Tibial nerve (tissue), 4 donors: ENCODE measurements around the gene PRORP. TPM values are rescaled to one million over a fixed set of nuclear protein-coding genes. Genes with fewer than 3 reads are reported as not detected.
"Not testable (repeated sequence)": the region's sequence is repeated elsewhere in the genome, so short reads cannot be mapped to it uniquely, and the experiment has no call there.

Source experiments
- DNase-seq, 2 donors: peaks; one replicate each; pipeline ENCODE4 v3.0.0-alpha.2; 2019; ENCODE audit warnings: low spot score in 2 of 2
- H3K27ac ChIP-seq, 4 donors: fragments of 200-600 bp; sonication (generic) in 3 of 4; one replicate each; pipeline ENCODE4 v1.5.1; 2017 to 2019; ENCODE audit warnings: mild to moderate bottlenecking in 1 of 4
- H3K27me3 ChIP-seq, 2 donors: fragments of 200-600 bp; sonication (generic) in 1 of 2; one replicate each; pipeline versions ENCODE4 v1.5.1 to v1.6.0; 2017 to 2019
- H3K36me3 ChIP-seq, 3 donors: fragments of 200-600 bp; sonication (generic); one replicate each; pipeline ENCODE4 v1.5.1; 2018 to 2019
- H3K4me1 ChIP-seq, 4 donors: fragments of 200-600 bp; sonication (generic) in 3 of 4; one replicate each; pipeline ENCODE4 v1.5.1; 2017 to 2019
- H3K4me3 ChIP-seq, 4 donors: fragments of 200-600 bp; sonication (generic) in 3 of 4; one replicate each; pipeline ENCODE4 v1.5.1; 2017 to 2019; ENCODE audit warnings: mild to moderate bottlenecking in 1 of 4, moderate library complexity in 1 of 4
- H3K9me3 ChIP-seq, 4 donors: fragments of 200-600 bp; sonication (generic) in 3 of 4; one replicate each; pipeline ENCODE4 v1.5.1; 2017 to 2019
- EP300 ChIP-seq, 2 donors: sonication (generic); formaldehyde crosslinking; IDR thresholded peaks; one replicate each; pipeline ENCODE4 v1.6.1; 2017; ENCODE audit warnings: antibody characterized with exemption in 2 of 2, mild to moderate bottlenecking in 1 of 2
- POLR2A ChIP-seq, 2 donors: fragments of 450-650 bp; IDR thresholded peaks; one replicate each; pipeline ENCODE4 v1.6.1; 2017; ENCODE audit warnings: antibody characterized with exemption in 2 of 2, mild to moderate bottlenecking in 2 of 2, moderate library complexity in 2 of 2
- WGBS, 2 donors: methylation state at CpG; one replicate each; pipeline ENCODE4 v1.1.5; 2018; 5-methylcytosine and 5-hydroxymethylcytosine counted together
- total RNA-seq, 4 donors: library from RNA; depleted of rRNA; stranded (reverse); fragments of >200 nt; gene quantifications; one replicate each; pipeline ENCODE4 v1.1.0, GENCODE V29; 2016
- TF ChIP-seq, protein P1 (sequence below), 5 experiments: fragments of 200-600 bp in 3 of 5; fragments of 450-650 bp in 2 of 5; sonication (generic) in 3 of 5; IDR thresholded peaks; one replicate each; pipeline ENCODE4 v1.5.1; 2016 to 2019; ENCODE audit warnings: antibody characterized with exemption in 5 of 5, mild to moderate bottlenecking in 3 of 5, moderate library complexity in 2 of 5

PRORP gene
- total RNA-seq, 4 donors from 2014 or later: 20.5 to 31.2 (median 25.8) TPM

DNA sequence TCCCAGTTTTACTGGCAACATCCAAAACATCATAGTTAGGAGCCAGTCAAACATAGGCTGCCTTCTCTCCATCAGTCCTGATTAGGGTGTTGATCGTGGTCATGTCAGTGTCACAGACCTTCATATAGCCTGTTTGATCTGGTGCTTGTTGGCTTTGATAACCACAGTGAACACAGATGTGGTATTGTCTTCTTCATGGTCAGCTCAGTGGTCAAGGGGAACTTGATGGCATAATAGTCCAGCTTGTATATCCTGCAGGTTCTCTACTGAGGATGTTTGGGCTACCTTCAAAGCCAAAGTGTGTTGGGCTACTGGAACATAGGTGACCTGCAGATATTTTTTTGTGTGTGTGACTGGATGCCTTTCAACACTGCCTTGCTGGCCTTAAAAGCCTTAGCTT, 21.7 kb downstream of the PRORP start:
- H3K36me3 ChIP-seq: peaks cover 0 to 17% (median 0%) of the 10 kb centered on the region in 3 donors
- H3K4me1 ChIP-seq: no peaks in the 10 kb centered on the region
- H3K9me3 ChIP-seq: no peaks in the 10 kb centered on the region
- WGBS, 2 donors: 94 to 100% methylated on average over 1 of the region's 1 CpG
- no peaks in the 10 kb centered on the region for H3K27me3 ChIP-seq
- TF ChIP-seq, protein P1, sequence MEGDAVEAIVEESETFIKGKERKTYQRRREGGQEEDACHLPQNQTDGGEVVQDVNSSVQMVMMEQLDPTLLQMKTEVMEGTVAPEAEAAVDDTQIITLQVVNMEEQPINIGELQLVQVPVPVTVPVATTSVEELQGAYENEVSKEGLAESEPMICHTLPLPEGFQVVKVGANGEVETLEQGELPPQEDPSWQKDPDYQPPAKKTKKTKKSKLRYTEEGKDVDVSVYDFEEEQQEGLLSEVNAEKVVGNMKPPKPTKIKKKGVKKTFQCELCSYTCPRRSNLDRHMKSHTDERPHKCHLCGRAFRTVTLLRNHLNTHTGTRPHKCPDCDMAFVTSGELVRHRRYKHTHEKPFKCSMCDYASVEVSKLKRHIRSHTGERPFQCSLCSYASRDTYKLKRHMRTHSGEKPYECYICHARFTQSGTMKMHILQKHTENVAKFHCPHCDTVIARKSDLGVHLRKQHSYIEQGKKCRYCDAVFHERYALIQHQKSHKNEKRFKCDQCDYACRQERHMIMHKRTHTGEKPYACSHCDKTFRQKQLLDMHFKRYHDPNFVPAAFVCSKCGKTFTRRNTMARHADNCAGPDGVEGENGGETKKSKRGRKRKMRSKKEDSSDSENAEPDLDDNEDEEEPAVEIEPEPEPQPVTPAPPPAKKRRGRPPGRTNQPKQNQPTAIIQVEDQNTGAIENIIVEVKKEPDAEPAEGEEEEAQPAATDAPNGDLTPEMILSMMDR (IDR thresholded peaks at IDR 0.05): no peak
- no peak for TF ChIP-seq POLR2A (IDR thresholded peaks at IDR 0.05)
- TF ChIP-seq EP300 (IDR thresholded peaks at IDR 0.05): no peak
- H3K4me3 ChIP-seq: no peak overlapping the region
- no peak for DNase-seq
- no peak overlapping the region for H3K27ac ChIP-seq

GRCh38 chr14:35146711-35147149, 24.4 kb downstream of the PRORP start:
- TF ChIP-seq EP300 (IDR thresholded peaks at IDR 0.05): no peak
- TF ChIP-seq, protein P1 (IDR thresholded peaks at IDR 0.05): no peak
- TF ChIP-seq POLR2A (IDR thresholded peaks at IDR 0.05): no peak
- H3K9me3 ChIP-seq: no peaks in the 10 kb centered on the region
- 94 to 96% methylated on average over 5 of the region's 5 CpGs for WGBS, 2 donors

GRCh38 chr14:35147186-35147585, 24.8 kb downstream of the PRORP start:
- DNase-seq: no peak
- WGBS, 2 donors: 95 to 100% methylated on average over 2 of the region's 2 CpGs
- H3K4me1 ChIP-seq: no peaks in the 10 kb centered on the region
- H3K36me3 ChIP-seq: peaks cover 0 to 9% (median 0%) of the 10 kb centered on the region in 3 donors
- H3K27me3 ChIP-seq: no peaks in the 10 kb centered on the region
- TF ChIP-seq EP300 (IDR thresholded peaks at IDR 0.05) (no peak), POLR2A (IDR thresholded peaks at IDR 0.05) (no peak)
- TF ChIP-seq, protein P1 (IDR thresholded peaks at IDR 0.05): no peak
- no peak overlapping the region for H3K27ac ChIP-seq
- H3K9me3 ChIP-seq: no peaks in the 10 kb centered on the region
- H3K4me3 ChIP-seq: no peak overlapping the region

More at GRCh38 chr14:35146711-35147149, 24.4 kb downstream of the PRORP start:
- Histone ChIP-seq H3K36me3 (peaks cover 0 to 13% (median 0%) of the 10 kb centered on the region in 3 donors), H3K27me3 (no peaks in the 10 kb centered on the region), H3K4me3 (no peak overlapping the region), H3K27ac (no peak overlapping the region), H3K4me1 (no peaks in the 10 kb centered on the region)
- DNase-seq: no peak

GRCh38 chr14:35147711-35148110, 25.4 kb downstream of the PRORP start:
- H3K4me3 ChIP-seq: no peak overlapping the region
- H3K36me3 ChIP-seq: peaks cover 0 to 13% (median 0%) of the 10 kb centered on the region in 3 donors
- no peaks in the 10 kb centered on the region for H3K9me3 ChIP-seq
- no peak overlapping the region for H3K27ac ChIP-seq
- WGBS, 2 donors: 92 to 95% methylated on average over 3 of the region's 3 CpGs
- DNase-seq: no peak
- no peaks in the 10 kb centered on the region for H3K4me1 ChIP-seq
- H3K27me3 ChIP-seq: no peaks in the 10 kb centered on the region
- TF ChIP-seq, protein P1 (IDR thresholded peaks at IDR 0.05): no peak
- no peak for TF ChIP-seq EP300 (IDR thresholded peaks at IDR 0.05)
- TF ChIP-seq POLR2A (IDR thresholded peaks at IDR 0.05): no peak

- H3K4me1 ChIP-seq: no peaks in the 10 kb centered on the region
- peaks cover 0 to 4% (median 0%) of the 10 kb centered on the region in 3 donors for H3K36me3 ChIP-seq
- no peaks in the 10 kb centered on the region for H3K27me3 ChIP-seq
- no peaks in the 10 kb centered on the region for H3K9me3 ChIP-seq
- TF ChIP-seq POLR2A (IDR thresholded peaks at IDR 0.05): no peak
- no peak for TF ChIP-seq EP300 (IDR thresholded peaks at IDR 0.05)
- TF ChIP-seq, protein P1 (IDR thresholded peaks at IDR 0.05): no peak
- WGBS, 2 donors: 98 to 99% methylated on average over 4 of the region's 4 CpGs
- no peak overlapping the region for H3K27ac ChIP-seq
- H3K4me3 ChIP-seq: no peak overlapping the region
- no peak for DNase-seq
These were observed 26.9 kb downstream of the PRORP start for GRCh38 chr14:35149239-35149638.

DNA sequence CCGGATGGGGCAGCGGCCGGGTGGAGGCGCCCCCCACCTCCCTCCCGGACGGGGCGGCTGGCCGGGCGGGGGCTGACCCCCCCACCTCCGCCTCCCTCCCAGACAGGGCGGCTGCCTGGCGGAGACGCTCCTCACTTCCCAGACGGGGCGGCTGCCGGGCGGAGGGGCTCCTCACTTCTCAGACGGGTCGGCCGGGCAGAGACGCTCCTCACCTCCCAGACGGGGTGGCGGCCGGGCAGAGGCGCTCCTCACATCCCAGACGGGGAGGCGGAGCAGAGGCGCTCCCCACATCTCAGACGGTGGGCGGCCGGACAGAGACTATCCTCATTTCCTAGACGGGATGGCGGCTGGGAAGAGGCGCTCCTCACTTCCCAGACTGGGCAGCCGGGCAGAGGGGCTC, 30.2 kb downstream of the PRORP start:
- not testable (repeated sequence) for DNase-seq, H3K4me3 ChIP-seq, H3K9me3 ChIP-seq, H3K27ac ChIP-seq, H3K36me3 ChIP-seq, H3K27me3 ChIP-seq
- WGBS, 2 donors: 92 to 97% methylated on average over 2 to 15 of the region's 35 CpGs
- H3K4me1 ChIP-seq: peaks cover 0 to 14% (median 8%) of the 10 kb centered on the region in 4 donors
